ENCODE data around the gene CADPS. TPM values are rescaled to one million over a fixed set of nuclear protein-coding genes. Genes with fewer than 3 reads are reported as not detected.

The CADPS gene
- total and polyA plus RNA-seq, 10 donors, result 0.16 to 3.6 (median 0.40) TPM

- WGBS, 5 donors, result 55 to 71% (median 59%) methylated on average over 5 of the region's 5 CpGs
- Histone ChIP-seq H3K9me3 (no peaks in the 10 kb centered on the region), H3K4me1 (no peaks in the 10 kb centered on the region), H3K4me3 (no peak overlapping the region), H3K27ac (no peak overlapping the region), H3K36me3 (no peaks in the 10 kb centered on the region), H3K27me3 (replicated peaks in 1 of 7) (no peaks in the 10 kb centered on the region)
- DNase-seq, result no peak
- intact Hi-C loops (cut with DNase I; ENCODE audit: low total_unique reads), result no loop called here
- TF ChIP-seq POLR2A (IDR thresholded peaks at IDR 0.05) (no peak), POLR2AphosphoS5 (IDR thresholded peaks at IDR 0.05) (no peak), CTCF (IDR thresholded peaks at IDR 0.05 in 8 of 11, conservative IDR thresholded peaks at IDR 0.05 in 3 of 11) (no peak)
Observed at GRCh38 chr3:62655691-62656063, 219.5 kb downstream of the CADPS start.

- no peak for DNase-seq
- H3K9me3 ChIP-seq, result no peaks in the 10 kb centered on the region
- intact Hi-C loops (cut with DNase I; ENCODE audit: low total_unique reads), result no loop called here
- H3K27me3 ChIP-seq (replicated peaks in 1 of 7), result no peaks in the 10 kb centered on the region
- no peak overlapping the region for H3K27ac ChIP-seq
- 51 to 70% (median 58%) methylated on average over 2 of the region's 2 CpGs for WGBS, 5 donors
- no peaks in the 10 kb centered on the region for H3K36me3 ChIP-seq
- no peaks in the 10 kb centered on the region for H3K4me1 ChIP-seq
- H3K4me3 ChIP-seq, result no peak overlapping the region
- no peak for TF ChIP-seq CTCF (IDR thresholded peaks at IDR 0.05 in 8 of 11, conservative IDR thresholded peaks at IDR 0.05 in 3 of 11)
- no peak for TF ChIP-seq POLR2AphosphoS5 (IDR thresholded peaks at IDR 0.05)
- TF ChIP-seq POLR2A (IDR thresholded peaks at IDR 0.05), result no peak
Observed at GRCh38 chr3:62655056-62655690, 220.0 kb downstream of the CADPS start.

GRCh38 chr3:62653796-62654195 lies 221.4 kb downstream of the CADPS start:
- Histone ChIP-seq H3K27me3 (replicated peaks in 1 of 7) (no peaks in the 10 kb centered on the region), H3K27ac (no peak overlapping the region), H3K36me3 (no peaks in the 10 kb centered on the region), H3K4me1 (no peaks in the 10 kb centered on the region), H3K9me3 (no peaks in the 10 kb centered on the region), H3K4me3 (no peak overlapping the region)
- DNase-seq, result no peak
- TF ChIP-seq POLR2AphosphoS5 (IDR thresholded peaks at IDR 0.05) (no peak), CTCF (IDR thresholded peaks at IDR 0.05 in 8 of 11, conservative IDR thresholded peaks at IDR 0.05 in 3 of 11) (no peak), POLR2A (IDR thresholded peaks at IDR 0.05) (no peak)
- intact Hi-C loops (cut with DNase I; ENCODE audit: low total_unique reads), result no loop called here
- WGBS, 5 donors, result 61 to 70% (median 67%) methylated on average over 7 of the region's 7 CpGs

GRCh38 chr3:62647711-62648110 lies 227.5 kb downstream of the CADPS start:
- Histone ChIP-seq H3K27me3 (replicated peaks in 1 of 7) (no peaks in the 10 kb centered on the region), H3K36me3 (no peaks in the 10 kb centered on the region), H3K4me3 (no peak overlapping the region), H3K27ac (no peak overlapping the region), H3K9me3 (no peaks in the 10 kb centered on the region), H3K4me1 (no peaks in the 10 kb centered on the region)
- TF ChIP-seq POLR2A (IDR thresholded peaks at IDR 0.05) (no peak), CTCF (IDR thresholded peaks at IDR 0.05 in 8 of 11, conservative IDR thresholded peaks at IDR 0.05 in 3 of 11) (no peak), POLR2AphosphoS5 (IDR thresholded peaks at IDR 0.05) (no peak)
- 76 to 95% (median 81%) methylated on average over 1 of the region's 1 CpG for WGBS, 5 donors
- DNase-seq, result no peak
- intact Hi-C loops (cut with DNase I; ENCODE audit: low total_unique reads), result no loop called here
